T-cell (primary cell): ENCODE data around the gene SMR3A. TPM values are rescaled to one million over a fixed set of nuclear protein-coding genes. Genes with fewer than 3 reads are reported as not detected.

ENCODE experiments used
- ATAC-seq, 4 experiments: fragments of 200-7000 bp in 3 of 4; fragments of 150-1000 bp in 1 of 4; cut with Tn5 transposase; replicated peaks in 1 of 4; 1 replicate in 3 of 4; 2 replicates in 1 of 4; pipeline ENCODE4 v1.10.0; 2021; ENCODE audit warnings: moderate library complexity in 3 of 4, mild to moderate bottlenecking in 2 of 4, moderate number of reproducible peaks in 1 of 4
- CTCF ChIA-PET, 2 donors: fragments of 300-600 bp; sonication (Branson Sonifier 250); formaldehyde crosslinking; loops; one replicate each; lab custom pipeline; 2022; ENCODE audit warnings: antibody characterized with exemption in 2 of 2; lab: Charles Lee
- POLR2A ChIA-PET, 2 donors: fragments of 300-600 bp; sonication (Branson Sonifier 250); formaldehyde crosslinking; loops; one replicate each; lab custom pipeline; 2022; ENCODE audit warnings: antibody characterized with exemption in 2 of 2; lab: Charles Lee
- DNase-seq, 35 experiments: peaks; one replicate each; pipeline versions ENCODE4 v3.0.0 to v3.0.0-alpha.2; 2013 to 2023
- H3K27ac ChIP-seq: one replicate; pipeline ENCODE4 v1.5.1; 2013; ENCODE audit warnings: low read length
- H3K27me3 ChIP-seq, 2 experiments: replicated peaks in 1 of 2; 1 replicate in 1 of 2; 2 replicates in 1 of 2; pipeline versions ENCODE4 v1.6.1 to v1.7.0; 2013; ENCODE audit warnings: low read length in 1 of 2, mixed read lengths in 1 of 2; ENCODE audit not compliant: control insufficient read depth in 2 of 2, insufficient read depth in 2 of 2; ENCODE audit errors: extremely low read depth in 1 of 2
- H3K36me3 ChIP-seq, 2 donors: 1 replicate in 1 of 2; 2 replicates in 1 of 2; pipeline versions ENCODE4 v1.6.1 to v1.7.0; 2013; ENCODE audit warnings: low read length in 1 of 2; ENCODE audit not compliant: control insufficient read depth in 2 of 2, insufficient read depth in 1 of 2; ENCODE audit errors: extremely low read depth in 1 of 2
- H3K4me1 ChIP-seq, 2 experiments: 1 replicate in 1 of 2; 2 replicates in 1 of 2; pipeline versions ENCODE4 v1.6.1 to v1.7.0; 2013; ENCODE audit warnings: low read length in 2 of 2, mixed read lengths in 1 of 2; ENCODE audit not compliant: insufficient read depth in 2 of 2, control insufficient read depth in 1 of 2; ENCODE audit errors: extremely low read depth in 1 of 2
- H3K4me3 ChIP-seq, 2 donors: 1 replicate in 1 of 2; 2 replicates in 1 of 2; pipeline versions ENCODE4 v1.5.1 to v1.7.0; 2013; ENCODE audit warnings: mild to moderate bottlenecking in 2 of 2, low read length in 1 of 2, moderate library complexity in 1 of 2; ENCODE audit not compliant: control insufficient read depth in 1 of 2; ENCODE audit errors: extremely low read depth in 1 of 2
- H3K9me3 ChIP-seq: 2 replicates; pipeline ENCODE4 v1.7.0; 2013
- H3K27ac Mint-ChIP-seq, 2 donors: one replicate each; pipeline ENCODE4 v1.8.0; 2020 to 2021; ENCODE audit warnings: mild to moderate bottlenecking in 2 of 2, mixed read lengths in 2 of 2
- H3K27me3 Mint-ChIP-seq, 2 donors: one replicate each; pipeline ENCODE4 v1.8.0; 2021 to 2022; ENCODE audit warnings: mixed read lengths in 2 of 2
- H3K36me3 Mint-ChIP-seq: one replicate; pipeline ENCODE4 v1.8.0; 2021; ENCODE audit warnings: mixed read lengths
- H3K4me1 Mint-ChIP-seq, 3 donors: one replicate each; pipeline ENCODE4 v1.8.0; 2020 to 2022; ENCODE audit warnings: mixed read lengths in 3 of 3, mild to moderate bottlenecking in 1 of 3
- H3K4me3 Mint-ChIP-seq, 3 donors: one replicate each; pipeline ENCODE4 v1.8.0; 2020 to 2022; ENCODE audit warnings: mild to moderate bottlenecking in 3 of 3, mixed read lengths in 3 of 3, moderate library complexity in 3 of 3
- H3K9me3 Mint-ChIP-seq, 3 donors: one replicate each; pipeline ENCODE4 v1.8.0; 2020 to 2022; ENCODE audit warnings: mixed read lengths in 3 of 3
- WGBS: methylation state at CpG from one replicate; pipeline ENCODE4 v1.1.5; 2013; ENCODE audit warnings: missing lambda C conversion rate; ENCODE audit not compliant: insufficient coverage; 5-methylcytosine and 5-hydroxymethylcytosine counted together
- total RNA-seq, 35 experiments: library from RNA in 6 of 35; stranded (reverse) in 6 of 35; fragments of 120-200 nt in 1 of 35; gene quantifications; one replicate each; pipeline versions ENCODE4 v1.2.1 to v1.2.4 and lab custom pipeline; 2013 to 2026

Gene SMR3A
- total RNA-seq, 5 donors from 2014 or later (not counting 1 experiment from before 2014, with no cell fraction given), result not detected

GRCh38 chr4:70380578-70380977 lies 20.0 kb downstream of the SMR3A start:
- Histone ChIP-seq H3K27ac (no peak overlapping the region), H3K4me1 (no peaks in the 10 kb centered on the region), H3K36me3 (no peaks in the 10 kb centered on the region), H3K9me3 (no peaks in the 10 kb centered on the region), H3K27me3 (no peaks in the 10 kb centered on the region), H3K4me3 (no peak overlapping the region)
- no peak overlapping the region for H3K27ac Mint-ChIP-seq
- ATAC-seq, result no peak
- H3K4me3 Mint-ChIP-seq, result no peak overlapping the region
- no peaks in the 10 kb centered on the region for H3K27me3 Mint-ChIP-seq
- CTCF ChIA-PET, result no interaction called here
- no peaks in the 10 kb centered on the region for H3K9me3 Mint-ChIP-seq
- no peak for DNase-seq
- POLR2A ChIA-PET, result no interaction called here
- H3K4me1 Mint-ChIP-seq, result no peaks in the 10 kb centered on the region
- WGBS, result no CpG with 5 or more reads among the region's 3 CpGs
- no peaks in the 10 kb centered on the region for H3K36me3 Mint-ChIP-seq

- POLR2A ChIA-PET, result no interaction called here
- Histone ChIP-seq H3K36me3 (no peaks in the 10 kb centered on the region), H3K27me3 (no peaks in the 10 kb centered on the region), H3K9me3 (no peaks in the 10 kb centered on the region), H3K4me1 (no peaks in the 10 kb centered on the region), H3K27ac (no peak within 1 kb of the TSS), H3K4me3 (no peak within 1 kb of the TSS)
- H3K36me3 Mint-ChIP-seq, result no peaks in the 10 kb centered on the region
- H3K27ac Mint-ChIP-seq, result no peak within 1 kb of the TSS
- H3K4me1 Mint-ChIP-seq, result no peaks in the 10 kb centered on the region
- no peak within 1 kb of the TSS for H3K4me3 Mint-ChIP-seq
- 56% methylated on average over 3 of the region's 5 CpGs for WGBS
- no peaks in the 10 kb centered on the region for H3K27me3 Mint-ChIP-seq
- DNase-seq (no peak), ATAC-seq (no peak)
- CTCF ChIA-PET, result no interaction called here
- H3K9me3 Mint-ChIP-seq, result no peaks in the 10 kb centered on the region
Observed at GRCh38 chr4:70382691-70383181, 22.2 kb downstream of the SMR3A start, which contains the start of gene SMR3B. Gene SMR3B (plus strand): TSS chr4:70383131. CDS start chr4:70384511, 1,380 bp downstream.

GRCh38 chr4:70392057-70392776 lies 31.7 kb downstream of the SMR3A start:
- H3K27ac Mint-ChIP-seq, result no peak overlapping the region
- no peaks in the 10 kb centered on the region for H3K36me3 ChIP-seq
- no peaks in the 10 kb centered on the region for H3K9me3 Mint-ChIP-seq
- ChIA-PET POLR2A (no interaction called here), CTCF (no interaction called here)
- H3K36me3 Mint-ChIP-seq, result no peaks in the 10 kb centered on the region
- no peak overlapping the region for H3K27ac ChIP-seq
- no peak for DNase-seq
- no peaks in the 10 kb centered on the region for H3K4me1 ChIP-seq
- no peak overlapping the region for H3K4me3 ChIP-seq
- peaks cover 0 to 2% of the 10 kb centered on the region in 2 donors for H3K27me3 Mint-ChIP-seq
- H3K27me3 ChIP-seq, result no peaks in the 10 kb centered on the region
- H3K4me3 Mint-ChIP-seq, result no peak overlapping the region
- H3K9me3 ChIP-seq, result no peaks in the 10 kb centered on the region
- no peak for ATAC-seq
- H3K4me1 Mint-ChIP-seq, result no peaks in the 10 kb centered on the region
- WGBS, result no CpG with 5 or more reads among the region's 2 CpGs

GRCh38 chr4:70397580-70397979 lies 37.0 kb downstream of the SMR3A start, which contains the start of gene OPRPN:
Gene OPRPN (plus strand): TSS chr4:70397940. CDS start chr4:70399286, 1,346 bp downstream.
- no peak within 1 kb of the TSS for H3K4me3 ChIP-seq
- H3K36me3 ChIP-seq, result no peaks in the 10 kb centered on the region
- no peaks in the 10 kb centered on the region for H3K27me3 ChIP-seq
- no peak within 1 kb of the TSS for H3K4me3 Mint-ChIP-seq
- peaks cover 0 to 4% (median 0%) of the 10 kb centered on the region in 3 donors for H3K9me3 Mint-ChIP-seq
- ChIA-PET CTCF (no interaction called here), POLR2A (no interaction called here)
- H3K9me3 ChIP-seq, result no peaks in the 10 kb centered on the region
- H3K27me3 Mint-ChIP-seq, result no peaks in the 10 kb centered on the region
- ATAC-seq (no peak), DNase-seq (no peak)
- no peaks in the 10 kb centered on the region for H3K36me3 Mint-ChIP-seq
- no peak within 1 kb of the TSS for H3K27ac ChIP-seq
- no peaks in the 10 kb centered on the region for H3K4me1 Mint-ChIP-seq
- no peak within 1 kb of the TSS for H3K27ac Mint-ChIP-seq
- H3K4me1 ChIP-seq, result no peaks in the 10 kb centered on the region

- no peaks in the 10 kb centered on the region for H3K27me3 ChIP-seq
- no peak overlapping the region for H3K27ac Mint-ChIP-seq
- WGBS, result no CpG with 5 or more reads among the region's 1 CpG
- peaks cover 0 to 10% (median 0%) of the 10 kb centered on the region in 3 donors for H3K9me3 Mint-ChIP-seq
- no peak overlapping the region for H3K4me3 Mint-ChIP-seq
- no peaks in the 10 kb centered on the region for H3K9me3 ChIP-seq
- no peaks in the 10 kb centered on the region for H3K36me3 ChIP-seq
- H3K27me3 Mint-ChIP-seq, result no peaks in the 10 kb centered on the region
- DNase-seq, result no peak
- H3K4me1 Mint-ChIP-seq, result no peaks in the 10 kb centered on the region
- CTCF ChIA-PET, result no interaction called here
- POLR2A ChIA-PET, result no interaction called here
- no peak overlapping the region for H3K27ac ChIP-seq
- no peak for ATAC-seq
- no peaks in the 10 kb centered on the region for H3K4me1 ChIP-seq
- H3K36me3 Mint-ChIP-seq, result no peaks in the 10 kb centered on the region
- H3K4me3 ChIP-seq, result no peak overlapping the region
Observed at GRCh38 chr4:70399319-70399718, 38.8 kb downstream of the SMR3A start.

GRCh38 chr4:70402762-70403161 lies 42.2 kb downstream of the SMR3A start:
- no peak overlapping the region for H3K27ac ChIP-seq
- Mint-ChIP-seq H3K27me3 (no peaks in the 10 kb centered on the region), H3K36me3 (no peaks in the 10 kb centered on the region), H3K9me3 (peaks cover 0 to 12% (median 0%) of the 10 kb centered on the region in 3 donors), H3K4me3 (no peak overlapping the region), H3K4me1 (no peaks in the 10 kb centered on the region), H3K27ac (no peak overlapping the region)
- no peaks in the 10 kb centered on the region for H3K9me3 ChIP-seq
- no peaks in the 10 kb centered on the region for H3K36me3 ChIP-seq
- no peak for DNase-seq
- no peaks in the 10 kb centered on the region for H3K4me1 ChIP-seq
- ChIA-PET CTCF (no interaction called here), POLR2A (no interaction called here)
- no CpG with 5 or more reads among the region's 1 CpG for WGBS
- no peaks in the 10 kb centered on the region for H3K27me3 ChIP-seq
- no peak overlapping the region for H3K4me3 ChIP-seq
- no peak for ATAC-seq
